ENCODE results near the gene GTF2B.
"Not testable (repeated sequence)": the region's sequence is repeated elsewhere in the genome, so short reads cannot be mapped to it uniquely, and the experiment has no call there.

Gene GTF2B

DNA sequence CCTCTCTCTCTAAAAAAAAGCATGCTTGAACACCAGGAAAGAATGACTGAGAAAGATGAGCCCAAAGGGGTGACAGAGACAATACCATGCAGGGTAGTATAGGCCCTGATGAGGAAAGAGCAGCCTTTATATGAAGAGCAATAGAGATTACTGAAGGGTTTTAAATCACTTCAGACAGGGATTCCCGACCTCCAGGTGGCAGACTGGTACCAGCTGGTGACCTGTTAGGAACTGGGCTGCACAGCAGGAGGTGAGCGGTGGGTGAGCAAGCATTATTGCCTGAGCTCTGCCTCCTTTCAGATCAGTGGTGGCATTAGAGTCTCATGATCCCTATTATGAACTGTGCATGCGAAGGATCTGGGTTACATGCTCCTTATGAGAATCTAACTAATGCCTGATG, 30.8 kb upstream of the GTF2B start:
- TF ChIP-seq, protein P1, sequence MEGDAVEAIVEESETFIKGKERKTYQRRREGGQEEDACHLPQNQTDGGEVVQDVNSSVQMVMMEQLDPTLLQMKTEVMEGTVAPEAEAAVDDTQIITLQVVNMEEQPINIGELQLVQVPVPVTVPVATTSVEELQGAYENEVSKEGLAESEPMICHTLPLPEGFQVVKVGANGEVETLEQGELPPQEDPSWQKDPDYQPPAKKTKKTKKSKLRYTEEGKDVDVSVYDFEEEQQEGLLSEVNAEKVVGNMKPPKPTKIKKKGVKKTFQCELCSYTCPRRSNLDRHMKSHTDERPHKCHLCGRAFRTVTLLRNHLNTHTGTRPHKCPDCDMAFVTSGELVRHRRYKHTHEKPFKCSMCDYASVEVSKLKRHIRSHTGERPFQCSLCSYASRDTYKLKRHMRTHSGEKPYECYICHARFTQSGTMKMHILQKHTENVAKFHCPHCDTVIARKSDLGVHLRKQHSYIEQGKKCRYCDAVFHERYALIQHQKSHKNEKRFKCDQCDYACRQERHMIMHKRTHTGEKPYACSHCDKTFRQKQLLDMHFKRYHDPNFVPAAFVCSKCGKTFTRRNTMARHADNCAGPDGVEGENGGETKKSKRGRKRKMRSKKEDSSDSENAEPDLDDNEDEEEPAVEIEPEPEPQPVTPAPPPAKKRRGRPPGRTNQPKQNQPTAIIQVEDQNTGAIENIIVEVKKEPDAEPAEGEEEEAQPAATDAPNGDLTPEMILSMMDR (conservative IDR thresholded peaks at IDR 0.05; ENCODE audit: low read depth) = no peak
- no peak overlapping the region for H3K27ac ChIP-seq
- ChIA-PET CTCF (no interaction called here), POLR2A (ENCODE audit: low non-redundant PET) (no interaction called here)
- DNase-seq (ENCODE audit: low spot score) = no peak

DNA sequence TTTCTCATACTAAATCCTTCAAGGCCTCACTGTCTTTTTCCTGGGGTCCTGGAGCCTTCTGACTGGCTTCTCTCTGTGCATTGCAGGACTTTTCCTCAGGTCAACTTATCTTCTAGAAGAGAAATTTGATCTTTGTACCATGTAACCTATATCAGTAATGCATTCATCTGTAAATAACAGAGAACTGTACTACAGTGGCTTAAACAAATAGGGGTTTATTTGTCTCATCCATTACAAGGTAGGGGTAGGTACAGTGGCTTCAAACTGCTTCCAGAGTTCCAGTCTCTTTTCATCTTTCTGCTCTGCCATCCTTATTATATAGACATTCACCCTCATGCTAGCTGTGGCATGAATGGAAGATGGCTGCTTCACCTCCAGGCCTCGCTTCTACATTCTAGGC, 29.5 kb upstream of the GTF2B start:
- TF ChIP-seq, protein P1 (conservative IDR thresholded peaks at IDR 0.05; ENCODE audit: low read depth) = no peak
- POLR2A ChIA-PET (ENCODE audit: low non-redundant PET) = no interaction called here

DNA sequence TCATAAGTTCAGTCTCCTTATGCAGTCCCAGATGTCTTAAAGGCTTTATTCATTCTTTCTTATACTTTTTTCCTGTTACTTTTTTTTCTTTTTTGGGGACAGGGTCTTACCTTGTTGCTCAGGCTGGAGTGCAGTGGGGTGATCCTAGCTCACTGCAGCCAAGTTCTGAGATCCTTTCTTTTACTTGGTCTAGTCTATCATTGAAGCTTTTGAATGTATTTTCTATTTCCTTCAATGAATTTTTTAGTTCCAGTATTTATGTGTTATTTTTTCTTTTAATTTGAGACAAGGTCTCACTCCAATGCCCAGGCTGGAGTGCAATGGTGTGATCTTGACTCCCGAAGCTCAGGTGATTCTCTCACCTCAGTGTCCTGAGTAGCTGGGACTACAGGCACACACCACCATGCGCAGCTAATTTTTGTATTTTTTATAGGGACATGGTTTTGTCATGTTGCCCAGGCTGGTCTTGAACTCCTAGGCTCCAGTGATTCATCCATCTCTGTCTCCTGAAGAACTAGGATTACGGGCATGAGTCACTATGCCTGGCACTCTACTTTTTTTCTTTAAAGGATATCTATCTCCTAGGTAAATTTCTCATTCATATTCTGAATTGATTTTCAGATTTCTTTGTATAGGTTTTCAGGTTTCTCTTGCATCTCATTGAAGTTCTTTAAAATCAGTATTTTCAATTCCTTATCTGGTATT, 26.1 kb upstream of the GTF2B start:
- ChIA-PET CTCF (no interaction called here), POLR2A (ENCODE audit: low non-redundant PET) (no interaction called here)
- no peak overlapping the region for H3K27ac ChIP-seq
- DNase-seq (ENCODE audit: low spot score) = no peak
- TF ChIP-seq, protein P1 (conservative IDR thresholded peaks at IDR 0.05; ENCODE audit: low read depth) = no peak

More for the DNA sequence above, 29.5 kb upstream of the GTF2B start:
- no peak for DNase-seq (ENCODE audit: low spot score)
- H3K27ac ChIP-seq = no peak overlapping the region
- CTCF ChIA-PET = no interaction called here

DNA sequence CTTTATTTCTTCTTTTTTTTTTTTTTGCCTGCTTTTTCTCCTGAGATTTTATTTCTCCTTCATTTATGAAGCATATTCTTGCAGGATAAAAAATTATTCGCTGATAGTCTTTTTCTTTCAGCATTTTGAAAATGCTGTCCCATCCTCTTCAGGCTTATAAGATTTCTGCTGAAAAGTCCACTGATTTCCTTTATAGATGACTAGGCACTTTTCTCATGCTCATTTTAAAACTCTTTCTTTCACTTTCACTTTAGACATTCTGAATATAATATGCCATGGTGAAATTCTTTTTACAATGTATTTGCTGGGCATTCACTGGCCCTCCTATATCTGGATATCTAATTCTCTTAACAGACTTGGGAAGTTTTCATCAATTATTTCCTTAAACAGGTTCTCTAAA, 25.5 kb upstream of the GTF2B start:
- ChIA-PET POLR2A (ENCODE audit: low non-redundant PET) (no interaction called here), CTCF (no interaction called here)
- DNase-seq (ENCODE audit: low spot score) = no peak
- H3K27ac ChIP-seq = no peak overlapping the region
- TF ChIP-seq, protein P1 (conservative IDR thresholded peaks at IDR 0.05; ENCODE audit: low read depth) = no peak

DNA sequence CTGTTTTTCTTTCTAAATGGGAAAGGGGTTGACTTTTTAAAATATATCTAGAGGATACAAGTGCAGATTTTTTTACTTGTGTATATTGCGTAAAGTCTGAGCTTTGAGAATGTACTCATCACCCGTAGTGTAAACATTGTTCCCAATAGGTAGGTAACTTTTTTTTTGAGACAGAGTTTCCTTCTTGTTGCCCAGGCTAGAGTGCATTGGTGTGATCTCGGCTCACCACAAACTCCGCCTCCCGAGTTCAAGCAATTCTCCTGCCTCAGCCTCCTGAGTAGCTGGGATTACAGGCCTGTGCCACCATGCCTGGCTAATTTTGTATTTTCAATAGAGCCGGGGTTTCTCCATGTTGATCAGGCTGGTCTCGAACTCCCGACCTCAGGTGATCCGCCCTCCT, 20.4 kb upstream of the GTF2B start:
- POLR2A ChIA-PET (ENCODE audit: low non-redundant PET); DNase-seq (ENCODE audit: low spot score); H3K27ac ChIP-seq: not testable (repeated sequence)
- CTCF ChIA-PET = interaction anchor here (0.7 kb wide), 1 partner anchor 34 kb away, joined by 3 read pairs; no protein-coding TSS in a partner anchor

DNA sequence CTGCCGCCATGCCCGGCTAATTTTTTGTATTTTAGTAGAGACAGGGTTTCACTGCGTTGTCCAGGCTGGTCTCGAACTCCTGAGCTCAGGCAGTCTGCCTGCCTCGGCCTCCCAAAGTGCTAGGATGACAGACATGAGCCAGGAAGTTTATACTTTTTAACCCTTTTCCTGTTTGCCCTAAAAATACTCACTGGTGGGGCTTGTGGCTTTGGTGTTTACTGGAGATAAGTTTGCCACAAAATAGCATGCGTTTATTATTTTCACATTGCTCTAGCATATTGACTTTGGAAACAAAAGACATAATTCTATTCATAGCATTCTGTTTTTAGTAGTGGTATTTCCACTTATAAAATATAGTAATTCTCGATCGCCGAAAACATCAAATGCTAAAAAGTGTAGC, 19.8 kb upstream of the GTF2B start:
- POLR2A ChIA-PET (ENCODE audit: low non-redundant PET) = no interaction called here
- CTCF ChIA-PET = interaction anchor here (0.7 kb wide), 1 partner anchor 33 kb away, joined by 3 read pairs; no protein-coding TSS in a partner anchor
- TF ChIP-seq, protein P1 (conservative IDR thresholded peaks at IDR 0.05; ENCODE audit: low read depth) = no peak
- H3K27ac ChIP-seq = no peak overlapping the region
- no peak for DNase-seq (ENCODE audit: low spot score)

DNA sequence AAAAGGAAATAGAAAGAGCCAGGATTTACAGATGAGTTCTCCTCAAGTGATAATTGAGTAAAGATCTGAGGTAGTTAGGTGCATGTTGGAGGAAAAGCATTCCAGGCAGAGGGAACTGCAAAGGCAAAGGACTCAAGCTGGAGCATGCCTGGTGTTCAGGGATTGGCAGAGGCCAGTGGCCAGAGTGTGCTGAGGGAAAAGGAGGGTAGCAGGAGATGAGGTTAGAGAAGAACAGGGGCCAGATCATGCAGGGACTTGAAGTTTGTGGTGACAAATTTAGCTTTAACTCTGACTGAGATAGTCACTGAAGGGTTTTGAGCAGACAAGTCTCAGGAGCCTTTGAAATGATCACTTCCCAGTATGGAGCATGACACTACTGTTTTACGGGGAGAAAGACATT, 19.0 kb upstream of the GTF2B start:
- ChIA-PET CTCF (no interaction called here), POLR2A (ENCODE audit: low non-redundant PET) (no interaction called here)
- no peak overlapping the region for H3K27ac ChIP-seq
- no peak for DNase-seq (ENCODE audit: low spot score)
- TF ChIP-seq, protein P1 (conservative IDR thresholded peaks at IDR 0.05; ENCODE audit: low read depth) = no peak

All from RWPE1 (cell line).